WTC11 (cell line): ENCODE measurements around the gene HEPACAM. TPM values are rescaled to one million over a fixed set of nuclear protein-coding genes. Genes with fewer than 3 reads are reported as not detected.
A peak's percentile ranks its signal among the peaks of the same experiment; 100 is the strongest.

Source experiments
- ATAC-seq: fragments of 200-7000 bp; cut with Tn5 transposase; 2 replicates; pipeline ENCODE4 v1.10.0; 2021; ENCODE audit warnings: mild to moderate bottlenecking, moderate library complexity
- CTCF ChIA-PET: fragments of 300-600 bp; sonication (Branson Sonifier 250); formaldehyde crosslinking; loops from one replicate; lab custom pipeline; 2021; ENCODE audit warnings: antibody characterized with exemption; lab: Charles Lee
- POLR2A ChIA-PET: fragments of 350-600 bp; sonication (Branson Sonifier 250); formaldehyde crosslinking; loops from one replicate; lab custom pipeline; 2021; ENCODE audit warnings: antibody characterized with exemption; lab: Charles Lee
- DNase-seq: peaks from one replicate; pipeline ENCODE4 v3.0.0; 2021; ENCODE audit warnings: low spot score
- H3K27ac Mint-ChIP-seq: 2 replicates; pipeline ENCODE4 v1.8.0; 2021; ENCODE audit warnings: mixed read lengths
- H3K27me3 Mint-ChIP-seq: 2 replicates; pipeline ENCODE4 v1.8.0; 2021; ENCODE audit warnings: low read depth, mild to moderate bottlenecking, moderate library complexity, mixed read lengths
- H3K36me3 Mint-ChIP-seq: 2 replicates; pipeline ENCODE4 v1.8.0; 2021; ENCODE audit warnings: mixed read lengths
- H3K4me1 Mint-ChIP-seq: 2 replicates; pipeline ENCODE4 v1.8.0; 2022; ENCODE audit warnings: mixed read lengths
- H3K4me3 Mint-ChIP-seq: 2 replicates; pipeline ENCODE4 v1.8.0; 2021; ENCODE audit warnings: mild to moderate bottlenecking, moderate library complexity, mixed read lengths
- H3K9me3 Mint-ChIP-seq: 2 replicates; pipeline ENCODE4 v1.8.0; 2021; ENCODE audit warnings: mixed read lengths
- ATF2 ChIP-seq: sonication (generic); formaldehyde crosslinking; IDR thresholded peaks from 2 replicates; pipeline ENCODE4 v1.8.1; 2022; ENCODE audit warnings: low read depth, missing genetic modification reagents, borderline replicate concordance
- CBFB ChIP-seq: sonication (generic); formaldehyde crosslinking; IDR thresholded peaks from 2 replicates; pipeline ENCODE4 v1.8.1; 2022; ENCODE audit warnings: mild to moderate bottlenecking, low read depth, missing genetic modification reagents
- CREB1 ChIP-seq: sonication (generic); formaldehyde crosslinking; IDR thresholded peaks from 2 replicates; pipeline ENCODE4 v1.8.0; 2023; ENCODE audit warnings: mild to moderate bottlenecking, missing genetic modification reagents
- ELF4 ChIP-seq: sonication (generic); formaldehyde crosslinking; IDR thresholded peaks from 2 replicates; pipeline ENCODE4 v1.8.1; 2022; ENCODE audit warnings: low read depth, mild to moderate bottlenecking, moderate library complexity, missing genetic modification reagents
- FOXP1 ChIP-seq: sonication (generic); formaldehyde crosslinking; IDR thresholded peaks from 2 replicates; pipeline ENCODE4 v1.8.0; 2022; ENCODE audit warnings: missing genetic modification reagents, mild to moderate bottlenecking, moderate library complexity, borderline replicate concordance
- GRHL2 ChIP-seq: fragments of 250-450 bp; sonication (Bioruptor Pico); IDR thresholded peaks from 2 replicates; pipeline ENCODE4 v1.8.0; 2022; ENCODE audit warnings: mild to moderate bottlenecking, moderate library complexity; ENCODE audit not compliant: insufficient replicate concordance, severe bottlenecking
- NFYB ChIP-seq: sonication (generic); formaldehyde crosslinking; conservative IDR thresholded peaks from 2 replicates; pipeline ENCODE4 v1.8.0; 2022; ENCODE audit warnings: low read depth, missing genetic modification reagents
- NR3C1 ChIP-seq: sonication (generic); formaldehyde crosslinking; conservative IDR thresholded peaks from 2 replicates; pipeline ENCODE4 v1.8.1; 2023; ENCODE audit warnings: low read depth, mild to moderate bottlenecking, missing genetic modification reagents
- RELA ChIP-seq: sonication (generic); formaldehyde crosslinking; IDR thresholded peaks from 2 replicates; pipeline ENCODE4 v1.8.1; 2022; ENCODE audit warnings: missing genetic modification reagents, mild to moderate bottlenecking, borderline replicate concordance
- SMAD4 ChIP-seq: sonication (generic); formaldehyde crosslinking; IDR thresholded peaks from 2 replicates; pipeline ENCODE4 v1.8.0; 2022; ENCODE audit warnings: mild to moderate bottlenecking, missing genetic modification reagents
- TEAD1 ChIP-seq: sonication (generic); formaldehyde crosslinking; IDR thresholded peaks from 2 replicates; pipeline ENCODE4 v1.8.0; 2022; ENCODE audit warnings: mild to moderate bottlenecking, missing genetic modification reagents
- ZNF138 ChIP-seq: sonication (generic); formaldehyde crosslinking; conservative IDR thresholded peaks from 2 replicates; pipeline ENCODE4 v1.8.1; 2022; ENCODE audit warnings: mild to moderate bottlenecking, moderate library complexity, missing genetic modification reagents
- ZNF532 ChIP-seq: fragments of 250-450 bp; sonication (Bioruptor Pico); IDR thresholded peaks from 2 replicates; pipeline ENCODE4 v1.9.0; 2021; ENCODE audit warnings: mild to moderate bottlenecking, borderline replicate concordance
- total RNA-seq: library from RNA; stranded (reverse); gene quantifications from 3 replicates; pipeline ENCODE4 v1.2.3, GENCODE V29; 2021
- TF ChIP-seq, protein P1 (sequence below): sonication (generic); formaldehyde crosslinking; IDR thresholded peaks from 2 replicates; pipeline ENCODE4 v1.8.0; 2023; ENCODE audit warnings: missing genetic modification reagents, mild to moderate bottlenecking, borderline replicate concordance
- TF ChIP-seq, protein P2 (sequence below): fragments of 250-450 bp; sonication (Bioruptor Pico); IDR thresholded peaks from 2 replicates; pipeline ENCODE4 v1.8.0; 2021; ENCODE audit warnings: mild to moderate bottlenecking
- TF ChIP-seq, protein P3 (sequence below): sonication (generic); formaldehyde crosslinking; IDR thresholded peaks from 2 replicates; pipeline ENCODE4 v1.8.1; 2023; ENCODE audit warnings: mild to moderate bottlenecking, moderate library complexity, missing genetic modification reagents
- TF ChIP-seq, protein P4 (sequence below): fragments of 250-450 bp; sonication (Bioruptor Pico); IDR thresholded peaks from 2 replicates; pipeline ENCODE4 v1.9.0; 2021; ENCODE audit warnings: moderate library complexity, mild to moderate bottlenecking, inconsistent platforms, borderline replicate concordance

Gene HEPACAM
- total RNA-seq, 1 experiment from 2014 or later: not detected

GRCh38 chr11:124878759-124879492 lies 56.9 kb downstream of the HEPACAM start:
- Mint-ChIP-seq H3K4me3 (no peak overlapping the region), H3K4me1 (peaks cover 25% of the 10 kb centered on the region), H3K9me3 (no peaks in the 10 kb centered on the region), H3K36me3 (no peaks in the 10 kb centered on the region), H3K27ac (no peak overlapping the region), H3K27me3 (peaks cover 41% of the 10 kb centered on the region)
- TF ChIP-seq CBFB (no peak), NFYB (CRISPR knock-in tag) (no peak), FOXP1 (CRISPR knock-in tag) (no peak), GRHL2 (no peak), ZNF138 (CRISPR knock-in tag) (no peak), RELA (CRISPR knock-in tag) (no peak), NR3C1 (CRISPR knock-in tag) (no peak), SMAD4 (no peak), ATF2 (no peak), TEAD1 (CRISPR knock-in tag) (no peak)
- TF ChIP-seq, protein P1, sequence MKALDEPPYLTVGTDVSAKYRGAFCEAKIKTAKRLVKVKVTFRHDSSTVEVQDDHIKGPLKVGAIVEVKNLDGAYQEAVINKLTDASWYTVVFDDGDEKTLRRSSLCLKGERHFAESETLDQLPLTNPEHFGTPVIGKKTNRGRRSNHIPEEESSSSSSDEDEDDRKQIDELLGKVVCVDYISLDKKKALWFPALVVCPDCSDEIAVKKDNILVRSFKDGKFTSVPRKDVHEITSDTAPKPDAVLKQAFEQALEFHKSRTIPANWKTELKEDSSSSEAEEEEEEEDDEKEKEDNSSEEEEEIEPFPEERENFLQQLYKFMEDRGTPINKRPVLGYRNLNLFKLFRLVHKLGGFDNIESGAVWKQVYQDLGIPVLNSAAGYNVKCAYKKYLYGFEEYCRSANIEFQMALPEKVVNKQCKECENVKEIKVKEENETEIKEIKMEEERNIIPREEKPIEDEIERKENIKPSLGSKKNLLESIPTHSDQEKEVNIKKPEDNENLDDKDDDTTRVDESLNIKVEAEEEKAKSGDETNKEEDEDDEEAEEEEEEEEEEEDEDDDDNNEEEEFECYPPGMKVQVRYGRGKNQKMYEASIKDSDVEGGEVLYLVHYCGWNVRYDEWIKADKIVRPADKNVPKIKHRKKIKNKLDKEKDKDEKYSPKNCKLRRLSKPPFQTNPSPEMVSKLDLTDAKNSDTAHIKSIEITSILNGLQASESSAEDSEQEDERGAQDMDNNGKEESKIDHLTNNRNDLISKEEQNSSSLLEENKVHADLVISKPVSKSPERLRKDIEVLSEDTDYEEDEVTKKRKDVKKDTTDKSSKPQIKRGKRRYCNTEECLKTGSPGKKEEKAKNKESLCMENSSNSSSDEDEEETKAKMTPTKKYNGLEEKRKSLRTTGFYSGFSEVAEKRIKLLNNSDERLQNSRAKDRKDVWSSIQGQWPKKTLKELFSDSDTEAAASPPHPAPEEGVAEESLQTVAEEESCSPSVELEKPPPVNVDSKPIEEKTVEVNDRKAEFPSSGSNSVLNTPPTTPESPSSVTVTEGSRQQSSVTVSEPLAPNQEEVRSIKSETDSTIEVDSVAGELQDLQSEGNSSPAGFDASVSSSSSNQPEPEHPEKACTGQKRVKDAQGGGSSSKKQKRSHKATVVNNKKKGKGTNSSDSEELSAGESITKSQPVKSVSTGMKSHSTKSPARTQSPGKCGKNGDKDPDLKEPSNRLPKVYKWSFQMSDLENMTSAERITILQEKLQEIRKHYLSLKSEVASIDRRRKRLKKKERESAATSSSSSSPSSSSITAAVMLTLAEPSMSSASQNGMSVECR (CRISPR knock-in tag): no peak
- DNase-seq (no peak), ATAC-seq (no peak)
- CTCF ChIA-PET: interaction anchor here (1.3 to 3.4 kb wide), 6 partner anchors 13 to 467 kb away, joined by 3 to 40 read pairs (median 5); partner anchors contain the start of genes CCDC15 and ROBO3
- POLR2A ChIA-PET: no interaction called here

GRCh38 chr11:124877910-124878758 lies 57.7 kb downstream of the HEPACAM start:
- H3K4me1 Mint-ChIP-seq: peaks cover 24% of the 10 kb centered on the region
- no peak for DNase-seq
- CTCF ChIA-PET: interaction anchor here (1.3 to 3.4 kb wide), 6 partner anchors 12 to 468 kb away, joined by 3 to 40 read pairs (median 5); partner anchors contain the start of genes CCDC15 and ROBO3
- H3K27ac Mint-ChIP-seq: no peak overlapping the region
- no peak for ATAC-seq
- peak overlapping the region; percentile 75 for H3K4me3 Mint-ChIP-seq
- peaks cover 43% of the 10 kb centered on the region for H3K27me3 Mint-ChIP-seq
- no peaks in the 10 kb centered on the region for H3K36me3 Mint-ChIP-seq
- POLR2A ChIA-PET: interaction anchor here (0.6 kb wide), 1 partner anchor 387 kb away, joined by 3 read pairs; no protein-coding TSS in a partner anchor
- H3K9me3 Mint-ChIP-seq: no peaks in the 10 kb centered on the region
- TF ChIP-seq ELF4 (CRISPR knock-in tag): no peak
- TF ChIP-seq, protein P2, sequence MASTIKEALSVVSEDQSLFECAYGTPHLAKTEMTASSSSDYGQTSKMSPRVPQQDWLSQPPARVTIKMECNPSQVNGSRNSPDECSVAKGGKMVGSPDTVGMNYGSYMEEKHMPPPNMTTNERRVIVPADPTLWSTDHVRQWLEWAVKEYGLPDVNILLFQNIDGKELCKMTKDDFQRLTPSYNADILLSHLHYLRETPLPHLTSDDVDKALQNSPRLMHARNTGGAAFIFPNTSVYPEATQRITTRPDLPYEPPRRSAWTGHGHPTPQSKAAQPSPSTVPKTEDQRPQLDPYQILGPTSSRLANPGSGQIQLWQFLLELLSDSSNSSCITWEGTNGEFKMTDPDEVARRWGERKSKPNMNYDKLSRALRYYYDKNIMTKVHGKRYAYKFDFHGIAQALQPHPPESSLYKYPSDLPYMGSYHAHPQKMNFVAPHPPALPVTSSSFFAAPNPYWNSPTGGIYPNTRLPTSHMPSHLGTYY: no peak
- TF ChIP-seq, protein P3, sequence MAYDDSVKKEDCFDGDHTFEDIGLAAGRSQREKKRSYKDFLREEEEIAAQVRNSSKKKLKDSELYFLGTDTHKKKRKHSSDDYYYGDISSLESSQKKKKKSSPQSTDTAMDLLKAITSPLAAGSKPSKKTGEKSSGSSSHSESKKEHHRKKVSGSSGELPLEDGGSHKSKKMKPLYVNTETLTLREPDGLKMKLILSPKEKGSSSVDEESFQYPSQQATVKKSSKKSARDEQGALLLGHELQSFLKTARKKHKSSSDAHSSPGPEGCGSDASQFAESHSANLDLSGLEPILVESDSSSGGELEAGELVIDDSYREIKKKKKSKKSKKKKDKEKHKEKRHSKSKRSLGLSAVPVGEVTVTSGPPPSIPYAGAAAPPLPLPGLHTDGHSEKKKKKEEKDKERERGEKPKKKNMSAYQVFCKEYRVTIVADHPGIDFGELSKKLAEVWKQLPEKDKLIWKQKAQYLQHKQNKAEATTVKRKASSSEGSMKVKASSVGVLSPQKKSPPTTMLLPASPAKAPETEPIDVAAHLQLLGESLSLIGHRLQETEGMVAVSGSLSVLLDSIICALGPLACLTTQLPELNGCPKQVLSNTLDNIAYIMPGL (CRISPR knock-in tag): no peak
- TF ChIP-seq ZNF532 (CRISPR knock-in tag): no peak
- no peak for TF ChIP-seq CREB1 (CRISPR knock-in tag)
- TF ChIP-seq, protein P4, sequence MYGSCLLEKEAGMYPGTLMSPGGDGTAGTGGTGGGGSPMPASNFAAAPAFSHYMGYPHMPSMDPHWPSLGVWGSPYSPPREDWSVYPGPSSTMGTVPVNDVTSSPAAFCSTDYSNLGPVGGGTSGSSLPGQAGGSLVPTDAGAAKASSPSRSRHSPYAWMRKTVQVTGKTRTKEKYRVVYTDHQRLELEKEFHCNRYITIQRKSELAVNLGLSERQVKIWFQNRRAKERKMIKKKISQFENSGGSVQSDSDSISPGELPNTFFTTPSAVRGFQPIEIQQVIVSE (CRISPR knock-in tag): no peak
